ENCODE data around the gene PPARA. TPM values are rescaled to one million over a fixed set of nuclear protein-coding genes. Genes with fewer than 3 reads are reported as not detected.

PPARA gene
- total and polyA plus RNA-seq, 2 donors (not counting 3 experiments of a cell fraction or from before 2014, with no cell fraction given) = 3.1 to 10.7 TPM

- FAIRE-seq (peak; percentile 31), DNase-seq (ENCODE audit: low read depth, low spot score) (no peak)
- dilution Hi-C loops (cut with MboI; ENCODE audit: extremely low pct_ligation_motif_present, low sequenced_read_pairs) = no loop called here
- H3K4me2 ChIP-seq (ENCODE audit: insufficient read depth, low read length) = no peak overlapping the region
- H3K27ac ChIP-seq (ENCODE audit: insufficient read depth, low read depth, low read length) = no peak overlapping the region
- no peaks in the 10 kb centered on the region for H3K79me2 ChIP-seq (ENCODE audit: control insufficient read depth, insufficient read depth, low read length)
- no peaks in the 10 kb centered on the region for H3K9me1 ChIP-seq (replicated peaks; ENCODE audit: control insufficient read depth, extremely low read depth, insufficient read depth, low read length)
- no TSS peak for BruUV-seq (replicated peaks)
- no peaks in the 10 kb centered on the region for H4K20me1 ChIP-seq (replicated peaks; ENCODE audit: control insufficient read depth, extremely low read depth, insufficient read depth, low read length)
- H3K9ac ChIP-seq (replicated peaks; ENCODE audit: extremely low read depth, insufficient read depth, low read length) = no peak overlapping the region
- intact Hi-C loops (cut with micrococcal nuclease) = no loop called here
- TF ChIP-seq POLR2AphosphoS5 (IDR thresholded peaks at IDR 0.05; ENCODE audit: insufficient read depth, low read depth, low read length) = no peak
- no peak for TF ChIP-seq EZH2 (IDR thresholded peaks at IDR 0.05; ENCODE audit: borderline replicate concordance, low read depth, low read length, severe bottlenecking)
- TF ChIP-seq MYC (IDR thresholded peaks at IDR 0.05; ENCODE audit: low read depth, low read length) = no peak
- TF ChIP-seq, protein P1, sequence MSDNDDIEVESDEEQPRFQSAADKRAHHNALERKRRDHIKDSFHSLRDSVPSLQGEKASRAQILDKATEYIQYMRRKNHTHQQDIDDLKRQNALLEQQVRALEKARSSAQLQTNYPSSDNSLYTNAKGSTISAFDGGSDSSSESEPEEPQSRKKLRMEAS (IDR thresholded peaks at IDR 0.05; ENCODE audit: insufficient read depth, insufficient read length) = no peak
- no peak for TF ChIP-seq POLR2A (IDR thresholded peaks at IDR 0.05; ENCODE audit: low read depth, low read length)
- TF ChIP-seq, protein P2, sequence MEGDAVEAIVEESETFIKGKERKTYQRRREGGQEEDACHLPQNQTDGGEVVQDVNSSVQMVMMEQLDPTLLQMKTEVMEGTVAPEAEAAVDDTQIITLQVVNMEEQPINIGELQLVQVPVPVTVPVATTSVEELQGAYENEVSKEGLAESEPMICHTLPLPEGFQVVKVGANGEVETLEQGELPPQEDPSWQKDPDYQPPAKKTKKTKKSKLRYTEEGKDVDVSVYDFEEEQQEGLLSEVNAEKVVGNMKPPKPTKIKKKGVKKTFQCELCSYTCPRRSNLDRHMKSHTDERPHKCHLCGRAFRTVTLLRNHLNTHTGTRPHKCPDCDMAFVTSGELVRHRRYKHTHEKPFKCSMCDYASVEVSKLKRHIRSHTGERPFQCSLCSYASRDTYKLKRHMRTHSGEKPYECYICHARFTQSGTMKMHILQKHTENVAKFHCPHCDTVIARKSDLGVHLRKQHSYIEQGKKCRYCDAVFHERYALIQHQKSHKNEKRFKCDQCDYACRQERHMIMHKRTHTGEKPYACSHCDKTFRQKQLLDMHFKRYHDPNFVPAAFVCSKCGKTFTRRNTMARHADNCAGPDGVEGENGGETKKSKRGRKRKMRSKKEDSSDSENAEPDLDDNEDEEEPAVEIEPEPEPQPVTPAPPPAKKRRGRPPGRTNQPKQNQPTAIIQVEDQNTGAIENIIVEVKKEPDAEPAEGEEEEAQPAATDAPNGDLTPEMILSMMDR (IDR thresholded peaks at IDR 0.05; ENCODE audit: extremely low read depth in 1 of 2, insufficient read depth in 1 of 2, low read depth in 1 of 2, low read length in 2 of 2) = no peak
- no peak for TF ChIP-seq FOS (IDR thresholded peaks at IDR 0.05; ENCODE audit: borderline replicate concordance, insufficient read depth, low read length)
- no peak for TF ChIP-seq JUN (IDR thresholded peaks at IDR 0.05; ENCODE audit: borderline replicate concordance, insufficient read depth, insufficient read length, low read depth)
- TF ChIP-seq GATA2 (IDR thresholded peaks at IDR 0.05; ENCODE audit: insufficient read depth, insufficient read length, low read depth, low read length) = no peak
- ChIA-PET CTCF (no interaction called here), POLR2A (no interaction called here)
- H3K4me3 ChIP-seq (replicated peaks in 1 of 3; ENCODE audit: insufficient read depth in 1 of 3, low read depth in 1 of 3, low read length in 3 of 3) = no peak overlapping the region
- no peaks in the 10 kb centered on the region for H3K27me3 ChIP-seq (ENCODE audit: control insufficient read depth in 2 of 2, insufficient read depth in 2 of 2, low read length in 2 of 2)
- H3K4me1 ChIP-seq (ENCODE audit: control insufficient read depth, extremely low read depth, insufficient read depth, low read length) = peaks cover 1% of the 10 kb centered on the region
- no peaks in the 10 kb centered on the region for H3K9me3 ChIP-seq (replicated peaks; ENCODE audit: control insufficient read depth, insufficient read depth, low read length)
- no peaks in the 10 kb centered on the region for H3K36me3 ChIP-seq (ENCODE audit: control insufficient read depth in 2 of 2, extremely low read depth in 1 of 2, insufficient read depth in 2 of 2, low read length in 2 of 2)
- H2AFZ ChIP-seq (ENCODE audit: low read depth, low read length) = no peak overlapping the region
Measured at GRCh38 chr22:46165977-46166376, 15.7 kb downstream of the PPARA start.
